Hepatocyte (in vitro differentiated cells): ENCODE data around the gene EHBP1.

Experiments
- CTCF ChIP-seq: fragments of 200-600 bp; sonication (generic); IDR thresholded peaks from 2 replicates; pipeline ENCODE4 v1.5.1; 2016; ENCODE audit warnings: antibody characterized with exemption, mild to moderate bottlenecking; ENCODE audit not compliant: poor library complexity
- EZH2phosphoT487 ChIP-seq: fragments of 200-600 bp; sonication (generic); IDR thresholded peaks from one replicate; pipeline ENCODE4 v1.6.1; 2018; ENCODE audit warnings: antibody characterized with exemption, mild to moderate bottlenecking, low read depth, moderate library complexity; ENCODE audit not compliant: unreplicated experiment, severe bottlenecking

GRCh38 chr2:63081404-63081803 is 375.9 kb downstream of the EHBP1 start:
- TF ChIP-seq CTCF = no peak
- TF ChIP-seq EZH2phosphoT487 = no peak
